Trophoblast cell (in vitro differentiated cells and primary cell): ENCODE measurements around the gene B4GALT1.
A peak's percentile ranks its signal among the peaks of the same experiment; 100 is the strongest.

Experiments used
- DNase-seq, 2 donors: peaks; one replicate each; pipeline ENCODE4 v3.0.0-alpha.2; 2016
- H2AFZ ChIP-seq: 2 replicates; pipeline ENCODE4 v1.6.1; 2013; ENCODE audit warnings: low read length, moderate library complexity, mild to moderate bottlenecking; ENCODE audit not compliant: insufficient read depth, poor library complexity
- H2AK5ac ChIP-seq: 2 replicates; pipeline ENCODE4 v1.6.1; 2013; ENCODE audit warnings: mild to moderate bottlenecking, low read length
- H2BK120ac ChIP-seq: 2 replicates; pipeline ENCODE4 v1.6.1; 2013; ENCODE audit warnings: low read length, mild to moderate bottlenecking, moderate library complexity; ENCODE audit not compliant: insufficient read depth, poor library complexity
- H2BK12ac ChIP-seq: 2 replicates; pipeline ENCODE4 v1.6.1; 2013; ENCODE audit warnings: mild to moderate bottlenecking, low read length, moderate library complexity
- H2BK5ac ChIP-seq: 2 replicates; pipeline ENCODE4 v1.6.1; 2013; ENCODE audit warnings: low read length, low read depth, moderate library complexity, mild to moderate bottlenecking; ENCODE audit not compliant: poor library complexity
- H3K14ac ChIP-seq: 2 replicates; pipeline ENCODE4 v1.6.1; 2013; ENCODE audit warnings: mild to moderate bottlenecking, low read length
- H3K18ac ChIP-seq: 2 replicates; pipeline ENCODE4 v1.6.1; 2013; ENCODE audit warnings: mild to moderate bottlenecking, low read length
- H3K23ac ChIP-seq: 2 replicates; pipeline ENCODE4 v1.6.1; 2013; ENCODE audit warnings: low read length
- H3K27ac ChIP-seq: 2 replicates; pipeline ENCODE4 v1.5.1; 2013; ENCODE audit warnings: low read depth, mild to moderate bottlenecking, inconsistent platforms, low read length, moderate library complexity
- H3K27me3 ChIP-seq: 2 replicates; pipeline ENCODE4 v1.6.1; 2013; ENCODE audit warnings: inconsistent platforms, mild to moderate bottlenecking, low read length, moderate library complexity; ENCODE audit not compliant: insufficient read depth
- H3K36me3 ChIP-seq, 2 experiments: 1 replicate in 1 of 2; 2 replicates in 1 of 2; pipeline ENCODE4 v1.6.1; 2013; ENCODE audit warnings: low read length in 2 of 2, mild to moderate bottlenecking in 2 of 2, moderate library complexity in 1 of 2; ENCODE audit not compliant: insufficient read depth in 2 of 2, control insufficient read depth in 1 of 2
- H3K4ac ChIP-seq: 2 replicates; pipeline ENCODE4 v1.6.1; 2013; ENCODE audit warnings: low read depth, mild to moderate bottlenecking, low read length, moderate library complexity
- H3K4me1 ChIP-seq, 2 experiments: 1 replicate in 1 of 2; 2 replicates in 1 of 2; pipeline ENCODE4 v1.6.1; 2013; ENCODE audit warnings: low read length in 2 of 2, mild to moderate bottlenecking in 2 of 2, moderate library complexity in 1 of 2; ENCODE audit not compliant: insufficient read depth in 2 of 2, control insufficient read depth in 1 of 2
- H3K4me2 ChIP-seq: 2 replicates; pipeline ENCODE4 v1.6.1; 2013; ENCODE audit warnings: inconsistent platforms, mild to moderate bottlenecking, low read length, moderate library complexity
- H3K4me3 ChIP-seq: 2 replicates; pipeline ENCODE4 v1.5.1; 2013; ENCODE audit warnings: mild to moderate bottlenecking, low read depth, low read length, inconsistent platforms
- H3K79me1 ChIP-seq: one replicate; pipeline ENCODE4 v1.6.1; 2013; ENCODE audit warnings: low read length
- H3K79me2 ChIP-seq: 2 replicates; pipeline ENCODE4 v1.6.1; 2013; ENCODE audit warnings: low read length, mild to moderate bottlenecking; ENCODE audit not compliant: control insufficient read depth, insufficient read depth, poor library complexity
- H3K9ac ChIP-seq: 2 replicates; pipeline ENCODE4 v1.6.1; 2013; ENCODE audit warnings: mild to moderate bottlenecking, low read length
- H3K9me3 ChIP-seq: 2 replicates; pipeline ENCODE4 v1.6.1; 2013; ENCODE audit warnings: low read depth, mild to moderate bottlenecking, control low read depth, inconsistent platforms, low read length; ENCODE audit not compliant: insufficient read depth
- H4K12ac ChIP-seq: 2 replicates; pipeline ENCODE4 v1.6.1; 2013; ENCODE audit warnings: low read depth, mild to moderate bottlenecking, low read length, moderate library complexity
- H4K8ac ChIP-seq: 2 replicates; pipeline ENCODE4 v1.6.1; 2013; ENCODE audit warnings: low read depth, mild to moderate bottlenecking, low read length, moderate library complexity
- H4K91ac ChIP-seq: one replicate; pipeline ENCODE4 v1.6.1; 2013; ENCODE audit warnings: low read depth, mild to moderate bottlenecking, low read length, moderate library complexity
- WGBS: extraction: QIAGEN DNeasy Blood & Tissue Kit; methylation state at CpG from one replicate; pipeline ENCODE4 v1.1.7; 2013; ENCODE audit warnings: missing lambda C conversion rate; ENCODE audit not compliant: insufficient read length, insufficient coverage; ENCODE audit errors: extremely low coverage; 5-methylcytosine and 5-hydroxymethylcytosine counted together

B4GALT1 gene

GRCh38 chr9:33182519-33182918, 15.4 kb upstream of the B4GALT1 start:
- Histone ChIP-seq H3K27me3 (no peaks in the 10 kb centered on the region), H3K9me3 (no peaks in the 10 kb centered on the region), H2BK120ac (no peak overlapping the region), H3K4me3 (no peak overlapping the region), H3K14ac (no peak overlapping the region), H2BK12ac (no peak overlapping the region), H3K79me2 (peaks cover 2% of the 10 kb centered on the region), H2AFZ (no peak overlapping the region), H2BK5ac (no peak overlapping the region), H3K79me1 (no peaks in the 10 kb centered on the region), H3K4ac (no peak overlapping the region), H3K4me1 (peaks cover 5% of the 10 kb centered on the region in 2 experiments), H3K23ac (no peak overlapping the region), H2AK5ac (no peak overlapping the region), H3K9ac (no peak overlapping the region), H4K91ac (no peak overlapping the region), H4K12ac (no peak overlapping the region), H4K8ac (no peak overlapping the region), H3K27ac (no peak overlapping the region), H3K18ac (no peak overlapping the region), H3K36me3 (no peaks in the 10 kb centered on the region), H3K4me2 (no peak overlapping the region)
- DNase-seq: no peak
- WGBS: no CpG with 5 or more reads among the region's 2 CpGs

- WGBS: no CpG with 5 or more reads among the region's 8 CpGs
Measured at GRCh38 chr9:33180526-33181184, 13.5 kb upstream of the B4GALT1 start.

GRCh38 chr9:33178972-33179697, 12.0 kb upstream of the B4GALT1 start:
- no peak overlapping the region for H2BK12ac ChIP-seq
- no peak overlapping the region for H4K91ac ChIP-seq
- H3K79me2 ChIP-seq: no peaks in the 10 kb centered on the region
- no peaks in the 10 kb centered on the region for H3K27me3 ChIP-seq
- no peak for DNase-seq
- no peak overlapping the region for H3K4me3 ChIP-seq
- no peak overlapping the region for H2BK5ac ChIP-seq
- no peak overlapping the region for H2BK120ac ChIP-seq
- H3K27ac ChIP-seq: no peak overlapping the region
- H3K18ac ChIP-seq: no peak overlapping the region
- no peak overlapping the region for H2AFZ ChIP-seq
- no CpG with 5 or more reads among the region's 3 CpGs for WGBS
- no peaks in the 10 kb centered on the region for H3K9me3 ChIP-seq
- H3K14ac ChIP-seq: no peak overlapping the region
- no peak overlapping the region for H3K4me2 ChIP-seq
- no peak overlapping the region for H3K9ac ChIP-seq
- no peaks in the 10 kb centered on the region for H3K79me1 ChIP-seq
- no peaks in the 10 kb centered on the region for H3K4me1 ChIP-seq
- no peaks in the 10 kb centered on the region for H3K36me3 ChIP-seq
- no peak overlapping the region for H3K23ac ChIP-seq
- H4K8ac ChIP-seq: no peak overlapping the region
- H4K12ac ChIP-seq: no peak overlapping the region
- no peak overlapping the region for H3K4ac ChIP-seq
- no peak overlapping the region for H2AK5ac ChIP-seq

More at GRCh38 chr9:33180526-33181184, 13.5 kb upstream of the B4GALT1 start:
- Histone ChIP-seq H2BK120ac (no peak overlapping the region), H3K27ac (no peak overlapping the region), H3K23ac (no peak overlapping the region), H3K14ac (no peak overlapping the region), H3K36me3 (no peaks in the 10 kb centered on the region), H2AFZ (no peak overlapping the region), H3K79me1 (no peaks in the 10 kb centered on the region), H3K27me3 (no peaks in the 10 kb centered on the region), H3K4me2 (no peak overlapping the region), H4K8ac (no peak overlapping the region), H2BK5ac (no peak overlapping the region), H3K4me3 (no peak overlapping the region), H2AK5ac (no peak overlapping the region), H3K18ac (no peak overlapping the region), H4K91ac (no peak overlapping the region), H2BK12ac (no peak overlapping the region), H3K9ac (no peak overlapping the region), H3K9me3 (no peaks in the 10 kb centered on the region), H3K4ac (no peak overlapping the region), H3K79me2 (no peaks in the 10 kb centered on the region), H3K4me1 (peaks cover under 1% of the 10 kb centered on the region in 2 experiments), H4K12ac (no peak overlapping the region)
- peak; percentile 76 to 88 for DNase-seq

- H3K79me1 ChIP-seq: peaks cover 4% of the 10 kb centered on the region
- H2AFZ ChIP-seq: no peak overlapping the region
- H3K9ac ChIP-seq: no peak overlapping the region
- no peak overlapping the region for H3K14ac ChIP-seq
- no peak overlapping the region for H3K23ac ChIP-seq
- H2BK5ac ChIP-seq: no peak overlapping the region
- H3K4me1 ChIP-seq: peaks cover 5% of the 10 kb centered on the region in 2 experiments
- no peak overlapping the region for H2AK5ac ChIP-seq
- no peaks in the 10 kb centered on the region for H3K27me3 ChIP-seq
- no peak overlapping the region for H3K18ac ChIP-seq
- H3K4ac ChIP-seq: no peak overlapping the region
- no peak overlapping the region for H3K4me2 ChIP-seq
- no peak overlapping the region for H4K8ac ChIP-seq
- H3K4me3 ChIP-seq: no peak overlapping the region
- H3K36me3 ChIP-seq: no peaks in the 10 kb centered on the region
- no peak overlapping the region for H4K12ac ChIP-seq
- no peak overlapping the region for H4K91ac ChIP-seq
- H3K27ac ChIP-seq: no peak overlapping the region
- no peak for DNase-seq
- H3K9me3 ChIP-seq: no peaks in the 10 kb centered on the region
- H2BK12ac ChIP-seq: no peak overlapping the region
- H3K79me2 ChIP-seq: no peaks in the 10 kb centered on the region
- no peak overlapping the region for H2BK120ac ChIP-seq
Measured at GRCh38 chr9:33177639-33178038, 10.5 kb upstream of the B4GALT1 start.
